Measurements from ENCODE around the gene ST3GAL3. TPM values are rescaled to one million over a fixed set of nuclear protein-coding genes. Genes with fewer than 3 reads are reported as not detected.

ST3GAL3 gene
- total RNA-seq, 2 donors from 2014 or later: 15.5 to 20.6 TPM

GRCh38 chr1:43809097-43809673, 101.8 kb downstream of the ST3GAL3 start:
- Histone ChIP-seq H3K27ac (no peak overlapping the region), H3K36me3 (no peaks in the 10 kb centered on the region), H3K4me1 (no peaks in the 10 kb centered on the region), H3K4me3 (no peak overlapping the region), H3K9me3 (peaks cover 0 to 8% of the 10 kb centered on the region in 2 donors), H3K27me3 (no peaks in the 10 kb centered on the region)
- TF ChIP-seq CTCF (IDR thresholded peaks at IDR 0.05): no peak
- DNase-seq (ENCODE audit: low spot score): no peak

- Histone ChIP-seq H3K27me3 (no peaks in the 10 kb centered on the region), H3K36me3 (peaks cover 11% of the 10 kb centered on the region), H3K27ac (no peak overlapping the region), H3K9me3 (peaks cover 0 to 8% of the 10 kb centered on the region in 2 donors), H3K4me3 (no peak overlapping the region), H3K4me1 (no peaks in the 10 kb centered on the region)
- TF ChIP-seq CTCF (IDR thresholded peaks at IDR 0.05): no peak
- DNase-seq (ENCODE audit: low spot score): no peak
These were observed 105.2 kb downstream of the ST3GAL3 start for GRCh38 chr1:43812579-43812978.

GRCh38 chr1:43814401-43814800, 107.1 kb downstream of the ST3GAL3 start:
- Histone ChIP-seq H3K27ac (no peak overlapping the region), H3K4me1 (no peaks in the 10 kb centered on the region), H3K27me3 (no peaks in the 10 kb centered on the region), H3K9me3 (peaks cover 0 to 14% of the 10 kb centered on the region in 2 donors), H3K36me3 (peaks cover 11% of the 10 kb centered on the region), H3K4me3 (no peak overlapping the region)
- no peak for DNase-seq (ENCODE audit: low spot score)
- no peak for TF ChIP-seq CTCF (IDR thresholded peaks at IDR 0.05)

- no peaks in the 10 kb centered on the region for H3K27me3 ChIP-seq
- DNase-seq (ENCODE audit: low spot score): no peak
- H3K27ac ChIP-seq: no peak overlapping the region
- peaks cover 0 to 10% of the 10 kb centered on the region in 2 donors for H3K4me1 ChIP-seq
- peaks cover 11% of the 10 kb centered on the region for H3K36me3 ChIP-seq
- H3K9me3 ChIP-seq: peaks cover 0 to 14% of the 10 kb centered on the region in 2 donors
- no peak overlapping the region for H3K4me3 ChIP-seq
- TF ChIP-seq CTCF (IDR thresholded peaks at IDR 0.05): no peak
These were observed 110.1 kb downstream of the ST3GAL3 start for GRCh38 chr1:43817304-43817939.

- Histone ChIP-seq H3K9me3 (peaks cover 0 to 14% of the 10 kb centered on the region in 2 donors), H3K27me3 (no peaks in the 10 kb centered on the region), H3K27ac (no peak overlapping the region), H3K4me1 (peaks cover 0 to 10% of the 10 kb centered on the region in 2 donors), H3K4me3 (no peak overlapping the region), H3K36me3 (peaks cover 11% of the 10 kb centered on the region)
- no peak for TF ChIP-seq CTCF (IDR thresholded peaks at IDR 0.05)
- no peak for DNase-seq (ENCODE audit: low spot score)
These were observed 111.4 kb downstream of the ST3GAL3 start for GRCh38 chr1:43818691-43819090.

All from right atrium auricular region (tissue), 2 donors.